ENCODE results near the gene FFAR3.

GRCh38 chr19:35409191-35409590 is 50.9 kb downstream of the FFAR3 start:
- no peak for TF ChIP-seq POLR2A (IDR thresholded peaks at IDR 0.05; ENCODE audit: low read depth, low read length)
- no peak for TF ChIP-seq POLR2AphosphoS5 (IDR thresholded peaks at IDR 0.05; ENCODE audit: low read depth, low read length)
- TF ChIP-seq SPI1 (IDR thresholded peaks at IDR 0.05; ENCODE audit: low read depth, low read length), result no peak
